Left kidney (tissue), 1 donor: ENCODE results near the gene KRTAP13-4. TPM values are rescaled to one million over a fixed set of nuclear protein-coding genes. Genes with fewer than 3 reads are reported as not detected.

Experiments
- polyA plus RNA-seq: library from polyadenylated mRNA; unstranded; fragments of 120-200 nt; gene quantifications from one replicate; pipeline ENCODE4 v1.2.1, GENCODE V29; 2013; ENCODE audit not compliant: insufficient read length

The KRTAP13-4 gene
- polyA plus RNA-seq, 1 donor: not detected

Other genes starting within 250 kb of the KRTAP13-4 start
- 48.9 TPM for gene CLDN8, start 214.1 kb upstream of the KRTAP13-4 start, polyA plus RNA-seq
- not detected for gene KRTAP24-1, start 147.3 kb upstream of the KRTAP13-4 start, polyA plus RNA-seq
- not detected for gene KRTAP25-1, start 140.7 kb upstream of the KRTAP13-4 start, polyA plus RNA-seq
- gene KRTAP26-1, start 109.9 kb upstream of the KRTAP13-4 start, polyA plus RNA-seq: not detected
- not detected for gene KRTAP27-1, start 92.5 kb upstream of the KRTAP13-4 start, polyA plus RNA-seq
- gene KRTAP23-1, start 81.6 kb upstream of the KRTAP13-4 start, polyA plus RNA-seq: not detected
- gene KRTAP13-2, start 57.9 kb upstream of the KRTAP13-4 start, polyA plus RNA-seq: not detected
- gene KRTAP13-1, start 34.2 kb upstream of the KRTAP13-4 start, polyA plus RNA-seq: not detected
- not detected for gene KRTAP13-3, start 4.3 kb upstream of the KRTAP13-4 start, polyA plus RNA-seq
- not detected for gene KRTAP15-1, start 10.1 kb downstream of the KRTAP13-4 start, polyA plus RNA-seq
- gene KRTAP19-1, start 50.1 kb downstream of the KRTAP13-4 start, polyA plus RNA-seq: not detected
- gene KRTAP19-2, start 57.2 kb downstream of the KRTAP13-4 start, polyA plus RNA-seq: not detected
- gene KRTAP19-3, start 61.8 kb downstream of the KRTAP13-4 start, polyA plus RNA-seq: not detected
- not detected for gene KRTAP19-4, start 66.9 kb downstream of the KRTAP13-4 start, polyA plus RNA-seq
- gene KRTAP19-5, start 71.9 kb downstream of the KRTAP13-4 start, polyA plus RNA-seq: not detected
- gene KRTAP19-6, start 111.6 kb downstream of the KRTAP13-4 start, polyA plus RNA-seq: not detected
- not detected for gene KRTAP19-7, start 131.1 kb downstream of the KRTAP13-4 start, polyA plus RNA-seq
- not detected for gene KRTAP22-2, start 160.2 kb downstream of the KRTAP13-4 start, polyA plus RNA-seq
- gene KRTAP6-3, start 162.2 kb downstream of the KRTAP13-4 start, polyA plus RNA-seq: not detected
- gene KRTAP6-2, start 168.7 kb downstream of the KRTAP13-4 start, polyA plus RNA-seq: not detected
- not detected for gene KRTAP22-1, start 170.9 kb downstream of the KRTAP13-4 start, polyA plus RNA-seq
- gene KRTAP6-1, start 183.7 kb downstream of the KRTAP13-4 start, polyA plus RNA-seq: not detected
- not detected for gene KRTAP20-1, start 186.2 kb downstream of the KRTAP13-4 start, polyA plus RNA-seq
- gene KRTAP20-4, start 190.4 kb downstream of the KRTAP13-4 start, polyA plus RNA-seq: not detected
- not detected for gene KRTAP20-2, start 205.0 kb downstream of the KRTAP13-4 start, polyA plus RNA-seq
- not detected for gene KRTAP20-3, start 212.6 kb downstream of the KRTAP13-4 start, polyA plus RNA-seq